T-helper 2 cell treated with Interferon-gamma antibody and Interleukin-4, amounts not matched to agents 100 ng/mL and 5 ng/mL, for 36 hours (primary cell): ENCODE measurements around the gene HK1. TPM values are rescaled to one million over a fixed set of nuclear protein-coding genes. Genes with fewer than 3 reads are reported as not detected.

Experiments
- intact Hi-C: fragments of 100-400 bp; cut with micrococcal nuclease; formaldehyde crosslinking; loops from one replicate; pipeline ENCODE4 v1.15.1; 2023
- total RNA-seq: library from RNA; stranded (reverse); gene quantifications from 2 replicates; pipeline ENCODE4 v1.2.3, GENCODE V29; 2022

Gene HK1
- total RNA-seq, 1 donor from 2014 or later, result 147 TPM

DNA sequence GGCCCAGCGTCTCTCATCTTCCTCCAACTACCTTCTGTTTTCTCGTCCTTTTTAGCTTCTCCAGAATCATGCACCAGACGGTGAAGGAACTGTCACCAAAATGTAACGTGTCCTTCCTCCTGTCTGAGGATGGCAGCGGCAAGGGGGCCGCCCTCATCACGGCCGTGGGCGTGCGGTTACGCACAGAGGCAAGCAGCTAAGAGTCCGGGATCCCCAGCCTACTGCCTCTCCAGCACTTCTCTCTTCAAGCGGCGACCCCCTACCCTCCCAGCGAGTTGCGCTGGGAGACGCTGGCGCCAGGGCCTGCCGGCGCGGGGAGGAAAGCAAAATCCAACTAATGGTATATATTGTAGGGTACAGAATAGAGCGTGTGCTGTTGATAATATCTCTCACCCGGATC lies 122.6 kb downstream of the HK1 start:
- intact Hi-C loops, result loop anchor here (10.0 kb wide), 1 partner anchor 306 kb away; no protein-coding TSS in a partner anchor

DNA sequence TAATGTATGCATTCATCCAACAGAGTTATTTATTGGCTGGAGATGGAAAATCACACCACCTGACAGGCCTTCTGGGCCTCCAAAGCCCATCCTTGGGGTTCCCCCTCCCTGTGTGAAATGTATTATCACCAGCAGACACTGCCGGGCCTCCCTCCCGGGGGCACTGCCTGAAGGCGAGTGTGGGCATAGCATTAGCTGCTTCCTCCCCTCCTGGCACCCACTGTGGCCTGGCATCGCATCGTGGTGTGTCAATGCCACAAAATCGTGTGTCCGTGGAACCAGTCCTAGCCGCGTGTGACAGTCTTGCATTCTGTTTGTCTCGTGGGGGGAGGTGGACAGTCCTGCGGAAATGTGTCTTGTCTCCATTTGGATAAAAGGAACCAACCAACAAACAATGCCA lies 123.1 kb downstream of the HK1 start:
- intact Hi-C loops, result loop anchor here (10.0 kb wide), 1 partner anchor 307 kb away; no protein-coding TSS in a partner anchor

DNA sequence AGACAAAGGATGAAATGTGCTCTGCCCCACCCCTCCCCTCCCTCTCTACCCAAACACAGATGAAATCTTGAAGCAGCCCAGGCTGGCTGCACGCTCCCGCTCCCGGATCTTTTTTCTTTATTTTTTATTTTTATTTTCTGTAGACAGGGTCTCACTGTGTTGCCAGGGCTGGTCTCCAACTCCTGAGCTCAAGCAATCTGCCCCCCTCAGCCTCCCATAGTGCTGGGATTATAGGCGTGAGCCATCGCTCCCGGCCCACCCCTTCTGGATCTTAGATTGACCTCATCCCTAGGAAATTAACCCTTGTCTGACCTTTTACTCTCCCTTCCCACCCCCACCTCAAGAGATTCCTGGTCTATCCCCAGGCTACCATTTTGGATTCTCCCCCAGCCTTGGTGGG lies 124.1 kb downstream of the HK1 start:
- intact Hi-C loops, result loop anchor here (10.0 kb wide), 1 partner anchor 308 kb away; no protein-coding TSS in a partner anchor

DNA sequence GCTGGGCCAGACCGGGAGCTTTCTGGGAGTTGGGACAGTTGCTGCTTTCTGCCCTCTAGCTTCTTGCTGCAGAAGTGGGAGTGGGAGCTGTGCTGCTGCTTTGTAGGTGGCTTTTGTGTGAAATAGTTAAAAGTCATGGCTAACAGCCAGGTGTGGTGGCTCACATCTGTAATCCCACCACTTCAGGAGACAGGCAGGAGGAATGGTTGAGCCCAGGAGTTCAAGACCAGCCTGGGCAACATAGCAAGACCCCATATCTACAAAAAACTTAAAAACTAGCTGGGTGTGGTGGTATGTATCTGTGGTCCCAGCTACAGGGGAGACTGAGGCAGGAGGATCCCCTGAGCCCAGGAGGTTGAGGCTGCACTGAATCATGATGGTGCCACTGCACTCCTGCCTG lies 124.8 kb downstream of the HK1 start:
- intact Hi-C loops, result loop anchor here (10.0 kb wide), 1 partner anchor 308 kb away; no protein-coding TSS in a partner anchor

DNA sequence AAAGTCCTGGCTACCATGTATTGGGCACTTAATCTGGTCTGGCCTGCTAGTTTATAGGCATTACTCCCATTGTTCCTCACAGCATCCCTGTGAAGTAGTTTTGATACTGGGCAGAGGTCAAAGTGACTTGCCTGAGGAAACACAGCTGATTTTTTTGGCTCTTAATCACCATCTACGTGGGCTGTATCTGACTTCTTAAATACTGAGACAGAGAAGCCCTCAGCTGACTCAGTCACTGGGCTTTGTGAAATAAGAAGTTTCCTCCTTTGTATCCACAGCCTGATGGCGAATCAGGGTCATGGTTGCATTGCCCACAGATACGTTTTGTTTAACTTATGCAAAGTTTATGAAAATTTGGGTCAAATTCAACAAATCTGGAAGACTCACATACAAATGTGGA lies 125.2 kb downstream of the HK1 start:
- intact Hi-C loops, result loop anchor here (10.0 kb wide), 1 partner anchor 309 kb away; no protein-coding TSS in a partner anchor

DNA sequence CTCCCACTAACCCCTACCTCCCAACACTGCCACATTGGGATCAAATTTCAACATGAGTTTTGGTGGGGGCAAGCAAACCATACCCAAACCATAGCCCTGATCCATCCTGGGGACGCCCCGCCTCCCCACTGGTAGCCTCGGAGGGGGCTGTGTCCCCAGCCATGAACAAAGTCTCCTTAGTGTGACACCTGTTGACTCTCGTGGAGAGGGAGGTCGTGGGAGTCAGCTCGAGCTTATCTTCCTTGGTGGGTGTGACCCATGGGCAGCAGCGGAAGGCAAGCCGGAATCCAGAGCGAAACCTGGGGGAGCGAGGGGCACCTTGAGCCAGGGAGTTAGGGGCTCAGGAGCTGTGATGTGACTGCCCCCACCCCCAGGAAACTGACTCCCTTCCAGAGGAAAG lies 126.5 kb downstream of the HK1 start:
- intact Hi-C loops, result loop anchor here (5.0 to 10.0 kb wide), 3 partner anchors 233 to 502 kb away; partner anchors contain the start of gene DDX50

DNA sequence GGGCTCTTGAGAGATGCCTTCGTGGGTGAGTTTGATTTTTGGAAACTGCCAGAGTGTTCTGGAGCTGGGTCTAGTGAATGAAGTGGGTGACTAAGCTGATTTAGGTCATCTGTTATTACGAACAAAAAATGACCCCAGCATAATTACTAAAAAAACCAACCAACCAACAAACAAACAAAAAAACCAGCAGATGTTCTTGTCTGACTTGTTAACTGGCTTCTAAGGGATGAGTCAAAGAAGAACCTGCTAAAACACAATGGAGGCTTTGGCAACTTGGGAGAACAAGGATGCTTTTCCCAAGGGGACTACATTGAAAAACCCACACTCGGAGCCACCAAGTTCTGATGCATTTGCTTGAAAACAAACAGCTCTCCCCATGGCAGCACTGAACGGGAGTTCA lies 126.9 kb downstream of the HK1 start:
- intact Hi-C loops, result loop anchor here (5.0 to 10.0 kb wide), 3 partner anchors 232 to 503 kb away; partner anchors contain the start of gene DDX50

DNA sequence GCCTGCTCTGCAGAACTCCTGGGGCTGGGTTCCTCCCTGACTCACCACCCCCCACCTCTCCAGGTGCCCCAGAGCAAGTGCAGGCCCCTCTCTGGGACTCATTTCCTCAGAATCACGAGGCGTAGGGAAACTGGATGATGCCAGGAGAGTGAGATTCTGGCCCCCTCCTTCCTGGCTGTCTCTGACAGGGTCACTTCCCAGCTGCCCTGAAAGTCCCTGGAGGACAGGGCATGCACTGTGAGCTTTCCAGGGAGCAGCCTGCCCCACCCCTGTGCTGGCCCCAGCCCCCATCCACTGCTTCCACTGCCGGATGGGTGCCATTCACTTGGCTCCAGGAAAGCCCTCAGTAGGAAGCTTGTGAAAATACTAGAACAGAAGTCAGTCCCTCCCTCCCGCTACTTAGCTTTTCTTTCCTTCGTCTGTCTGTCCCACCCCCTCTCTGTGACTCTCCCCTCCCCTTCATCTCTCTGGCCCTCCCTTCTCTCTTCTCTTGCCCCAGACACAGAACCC lies 128.1 kb downstream of the HK1 start:
- intact Hi-C loops, result loop anchor here (5.0 to 10.0 kb wide), 3 partner anchors 231 to 504 kb away; partner anchors contain the start of gene DDX50

DNA sequence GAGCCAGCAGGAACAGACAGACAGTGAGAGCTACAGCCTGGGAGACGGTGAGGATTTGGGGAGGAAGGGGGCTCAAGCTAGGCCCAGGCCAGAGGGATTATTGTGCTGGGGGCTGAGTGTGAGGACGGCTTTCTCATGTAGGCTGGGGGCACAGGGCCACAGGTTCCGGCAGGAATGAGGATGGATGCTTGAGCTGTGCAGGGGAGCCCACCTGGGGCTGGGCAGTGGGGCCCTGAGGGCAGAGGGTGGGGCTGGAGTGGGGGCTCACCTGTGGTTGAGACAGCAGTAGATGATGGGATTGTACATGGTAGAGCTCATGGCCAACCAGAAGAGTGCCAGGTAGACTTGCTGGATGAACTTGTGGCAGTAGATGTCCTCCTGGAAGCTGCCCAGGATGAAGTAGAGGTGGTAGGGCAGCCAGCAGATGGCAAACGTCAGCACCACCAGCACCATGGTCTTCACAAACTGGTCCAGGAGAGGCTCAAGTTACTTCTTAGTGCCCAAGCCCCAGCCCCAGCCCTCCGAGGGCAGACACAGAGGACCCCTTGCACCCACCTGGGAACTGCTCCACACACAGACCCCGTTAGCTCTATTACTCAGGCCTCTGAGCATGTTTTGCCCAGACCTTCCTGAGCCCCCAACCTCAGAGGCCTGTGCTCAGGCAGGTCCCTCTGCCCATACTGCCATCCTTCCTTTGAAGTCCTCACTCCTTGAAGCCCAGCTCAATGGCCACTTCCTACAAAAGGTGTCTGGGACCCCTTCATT lies 128.7 kb downstream of the HK1 start:
- intact Hi-C loops, result loop anchor here (5.0 to 10.0 kb wide), 3 partner anchors 230 to 505 kb away; partner anchors contain the start of gene DDX50

DNA sequence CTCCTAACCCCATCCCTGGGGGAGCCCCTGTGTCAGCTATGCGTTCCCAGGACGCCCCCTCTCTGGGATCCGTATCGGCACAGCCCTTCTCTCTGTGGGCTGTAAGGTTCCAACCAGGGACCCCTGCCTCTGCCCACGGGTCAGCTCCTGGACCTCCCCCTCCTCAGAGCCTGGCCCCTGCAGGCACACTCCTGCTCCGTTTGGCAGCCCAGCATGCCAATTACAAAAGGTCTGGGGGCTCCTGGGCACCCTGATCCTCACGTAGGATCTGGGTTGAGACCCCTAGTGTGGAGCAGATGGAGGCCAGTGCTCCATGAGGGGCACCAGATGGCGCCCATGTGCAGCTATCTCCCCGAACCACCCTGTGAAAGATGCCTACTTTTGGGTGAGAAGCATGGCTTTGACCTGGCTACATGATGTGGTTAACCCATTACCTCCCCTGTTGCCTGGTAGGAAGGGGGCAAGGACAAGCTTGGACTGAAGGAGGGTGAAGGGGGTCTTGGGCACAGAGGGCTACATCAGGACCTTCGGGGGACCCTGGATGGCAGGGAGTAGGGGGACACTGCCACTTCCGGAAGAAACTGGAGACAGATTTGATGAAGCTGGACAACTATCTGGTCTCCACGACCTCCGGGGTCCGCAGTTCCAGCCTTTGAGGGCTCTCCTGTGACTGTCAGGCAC lies 129.5 kb downstream of the HK1 start:
- intact Hi-C loops, result loop anchor here (1.0 to 10.0 kb wide), 8 partner anchors 100 to 505 kb away; partner anchors contain the start of genes DDX21, DDX50, SUPV3L1 and VPS26A

DNA sequence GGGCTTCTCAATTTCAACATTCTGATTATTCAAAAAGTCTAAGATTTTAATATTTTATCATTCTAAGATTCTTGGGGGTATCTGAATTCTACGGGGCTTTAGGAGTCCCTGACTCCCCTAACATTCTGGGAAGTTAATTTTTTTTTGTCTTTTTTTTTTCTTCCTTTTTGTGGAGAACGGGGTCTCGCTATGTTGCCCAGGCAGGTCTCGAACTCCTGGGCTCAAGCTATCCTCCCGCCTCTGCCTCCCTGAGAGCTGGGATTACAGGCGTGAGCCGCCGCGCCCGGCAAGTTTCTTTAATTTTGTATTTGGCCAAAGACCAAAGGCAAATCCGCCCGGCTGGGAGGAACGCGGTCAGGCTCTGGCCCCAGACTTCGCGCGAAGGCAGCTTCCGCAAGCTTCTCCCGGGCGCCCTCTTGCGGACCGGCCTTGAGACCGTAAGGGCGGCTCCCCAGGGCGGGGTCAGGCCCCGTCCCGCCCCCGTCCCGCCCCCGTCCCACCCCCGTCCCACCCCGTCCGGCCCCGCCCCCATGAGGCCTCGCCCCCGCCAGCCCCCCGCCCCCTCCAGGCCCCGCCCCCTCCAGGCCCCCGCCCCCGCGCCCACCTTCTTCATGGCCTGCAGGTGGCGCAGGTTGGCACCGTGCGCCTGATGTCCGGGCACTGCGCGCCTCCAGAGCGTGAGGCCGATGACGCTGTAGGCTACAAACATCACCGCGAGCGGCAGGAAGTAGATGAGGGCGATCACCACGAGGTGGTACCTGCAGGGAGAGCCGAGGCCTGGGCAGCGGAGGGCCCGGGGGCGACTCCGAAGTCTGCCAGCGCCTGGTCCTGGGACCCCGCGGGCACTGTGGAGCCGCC lies 130.3 kb downstream of the HK1 start:
- intact Hi-C loops, result loop anchor here (1.0 to 10.0 kb wide), 9 partner anchors 90 to 506 kb away; partner anchors contain the start of genes DDX21, DDX50, SUPV3L1 and VPS26A

DNA sequence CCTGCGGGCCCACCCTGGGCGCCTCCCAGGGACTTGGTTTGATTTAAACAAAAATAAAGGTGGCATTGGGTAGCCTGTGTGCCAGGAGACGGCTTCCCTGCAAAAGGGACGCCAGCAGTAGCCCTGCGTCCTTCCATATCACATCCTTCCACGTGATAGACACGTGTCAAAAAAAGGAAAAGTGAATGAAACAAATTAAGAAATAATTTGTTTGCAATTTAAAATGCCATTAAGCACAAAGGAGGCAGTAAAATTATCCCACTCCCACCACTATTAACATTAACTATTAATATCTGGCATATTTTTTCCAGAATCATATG lies 130.8 kb downstream of the HK1 start:
- intact Hi-C loops, result loop anchor here (1.0 to 10.0 kb wide), 6 partner anchors 91 to 507 kb away; partner anchors contain the start of genes DDX21, DDX50 and VPS26A

DNA sequence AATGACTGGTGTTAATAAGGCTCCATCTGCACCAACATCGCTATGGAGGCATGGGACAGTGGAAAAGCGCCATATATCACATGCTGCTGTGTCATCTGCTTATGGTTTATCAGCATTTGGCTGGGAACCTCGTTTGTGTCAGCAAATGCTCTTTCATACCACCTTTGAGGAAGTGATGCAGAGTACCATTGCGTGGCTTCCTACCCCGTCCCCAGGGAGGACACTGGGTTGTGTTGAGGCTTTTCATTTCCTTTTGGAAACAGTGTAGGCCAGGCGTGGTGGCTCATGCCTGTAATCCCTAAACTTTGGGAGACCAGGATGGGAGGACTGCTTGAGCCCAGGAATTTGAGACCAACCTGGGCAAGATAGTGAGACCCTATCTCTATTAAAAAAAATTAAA lies 131.7 kb downstream of the HK1 start:
- intact Hi-C loops, result loop anchor here (1.0 to 10.0 kb wide), 6 partner anchors 92 to 508 kb away; partner anchors contain the start of genes DDX21, DDX50 and VPS26A

DNA sequence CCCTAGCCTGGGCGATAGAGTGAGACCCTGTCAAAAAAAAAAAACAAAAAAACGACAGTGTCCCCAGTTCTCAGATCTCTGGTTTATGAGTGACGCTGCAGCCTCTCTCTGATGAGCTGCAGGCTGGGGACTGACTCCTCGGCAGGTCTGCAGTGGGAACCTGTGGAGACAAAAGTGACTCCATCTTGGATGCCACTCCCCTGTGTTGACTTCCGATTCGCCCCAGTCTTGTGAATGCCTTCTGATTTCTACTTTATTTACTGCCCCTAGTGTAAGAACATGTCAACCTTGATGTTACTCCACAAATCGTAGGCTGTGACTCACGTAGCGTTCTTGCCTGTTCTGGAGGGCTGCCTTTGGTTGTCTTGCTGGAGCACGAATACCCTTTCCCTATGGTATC lies 132.2 kb downstream of the HK1 start:
- intact Hi-C loops, result no loop called here

DNA sequence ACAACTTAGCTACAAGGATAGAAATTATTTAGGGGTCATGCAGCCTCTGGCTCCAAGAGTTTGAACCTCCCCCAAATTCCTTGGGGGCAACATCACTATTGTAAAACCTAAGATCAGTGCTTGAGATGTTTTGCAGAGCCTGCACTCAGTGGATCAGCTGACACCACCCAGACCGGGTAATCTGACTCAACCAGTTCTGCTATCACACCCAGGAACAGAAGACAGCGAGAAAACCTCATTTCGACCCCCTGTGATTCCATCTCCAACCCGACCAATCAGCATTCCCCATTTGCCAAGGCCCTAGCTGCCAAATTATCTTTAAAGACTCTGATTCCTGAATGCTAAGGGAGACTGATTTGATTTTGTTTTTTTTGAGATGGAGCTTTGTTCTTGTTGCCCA lies 133.2 kb downstream of the HK1 start:
- intact Hi-C loops, result no loop called here

DNA sequence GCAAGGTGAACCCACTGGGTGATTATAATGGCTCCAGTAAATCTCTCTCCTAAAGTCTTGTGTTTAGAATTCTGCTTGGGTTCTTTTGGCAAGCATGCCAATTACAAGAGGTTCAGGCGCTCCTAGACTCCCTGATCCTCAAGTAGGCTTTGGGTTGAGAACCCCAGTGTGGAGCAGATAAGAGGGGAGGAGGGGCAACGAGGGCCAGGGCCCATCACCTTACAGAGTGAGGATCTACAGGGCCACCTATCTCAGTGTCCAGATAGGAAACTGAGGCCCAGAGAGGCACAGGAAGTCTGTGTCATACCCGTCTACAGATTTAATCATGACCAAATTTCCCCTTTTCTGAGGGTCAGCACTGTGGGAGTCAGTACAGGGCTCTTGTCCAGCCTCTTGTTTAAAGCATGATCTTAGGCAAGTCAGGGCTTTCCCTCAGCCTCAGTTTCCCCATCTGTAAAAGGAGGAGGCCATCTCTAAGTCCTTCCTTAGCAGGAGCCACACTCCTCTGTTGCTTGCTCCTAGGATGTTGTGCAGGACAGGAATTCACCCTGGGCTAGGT lies 134.0 kb downstream of the HK1 start:
- intact Hi-C loops, result no loop called here

DNA sequence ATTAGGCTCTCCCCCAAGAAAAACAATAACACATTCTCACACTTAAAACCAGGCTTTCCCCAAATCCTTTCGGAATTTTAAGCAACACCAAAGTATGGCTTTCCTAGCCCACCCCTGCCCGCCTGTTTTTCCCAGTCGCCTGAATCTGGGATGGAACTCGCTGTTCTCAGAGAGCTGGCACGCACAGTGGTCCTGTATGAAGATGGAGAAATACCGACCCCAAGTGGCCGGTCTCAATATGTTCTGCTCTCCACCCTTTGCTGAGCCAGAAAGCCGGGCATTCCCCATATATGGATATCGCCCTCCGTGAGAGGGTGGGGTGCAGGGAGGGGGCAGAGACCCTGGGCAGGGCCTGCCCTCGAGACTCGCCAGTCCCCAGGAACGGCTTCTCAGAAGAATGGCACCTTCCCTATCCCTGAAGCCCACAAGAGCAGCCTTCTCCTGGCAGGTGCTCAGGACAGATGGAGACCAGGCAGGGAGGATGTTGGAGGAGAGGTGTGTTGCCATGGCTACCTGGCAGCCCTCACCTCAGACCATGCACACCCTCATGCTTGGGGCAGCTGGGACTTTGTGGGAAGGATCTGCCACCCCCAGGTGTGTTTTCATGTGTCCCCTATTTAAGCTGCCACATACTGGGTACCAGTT lies 135.0 kb downstream of the HK1 start:
- intact Hi-C loops, result no loop called here

DNA sequence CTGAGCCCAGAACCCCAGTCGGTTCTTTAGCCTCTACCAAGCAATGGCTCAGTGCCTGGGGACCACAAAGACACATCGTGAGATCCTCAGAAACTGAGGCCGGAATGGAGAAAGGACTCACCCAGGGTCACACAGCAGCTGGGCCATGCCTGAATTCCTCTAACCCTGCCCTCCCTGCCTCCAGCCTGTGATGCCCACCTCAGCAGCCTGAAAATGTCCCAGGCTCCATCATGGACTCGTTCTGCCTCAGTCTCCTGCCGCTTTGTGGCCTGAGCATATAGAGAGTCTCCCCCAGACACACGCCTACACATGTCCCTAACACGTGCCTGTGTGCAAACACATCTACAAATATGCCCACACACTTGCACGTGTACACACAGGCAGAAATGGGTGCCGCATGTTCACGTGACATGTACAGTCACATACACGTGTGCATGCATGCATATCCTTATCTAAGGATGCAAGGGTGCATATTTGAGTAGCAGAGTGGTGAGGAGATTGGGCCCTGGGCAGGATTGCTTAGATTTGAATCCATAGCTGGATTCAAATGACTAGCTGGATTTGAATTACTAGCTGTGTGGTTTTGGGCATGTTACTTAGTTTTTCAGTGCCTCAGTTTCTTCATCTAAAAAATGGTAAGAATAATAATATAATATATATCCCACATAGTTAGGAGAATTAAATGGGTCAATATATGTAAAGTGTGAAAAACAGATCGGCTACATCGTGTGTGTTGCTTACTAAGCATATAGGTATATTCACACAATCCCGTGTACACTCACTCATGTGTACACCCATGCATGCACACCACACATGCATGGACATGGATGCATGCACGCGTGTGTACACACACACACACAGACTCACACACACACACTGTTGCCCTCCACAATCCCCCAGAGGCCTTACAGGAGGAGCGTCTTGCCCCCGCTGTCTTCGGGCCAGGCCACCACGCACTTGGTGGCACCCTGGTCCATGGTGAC lies 136.0 kb downstream of the HK1 start:
- intact Hi-C loops, result no loop called here

DNA sequence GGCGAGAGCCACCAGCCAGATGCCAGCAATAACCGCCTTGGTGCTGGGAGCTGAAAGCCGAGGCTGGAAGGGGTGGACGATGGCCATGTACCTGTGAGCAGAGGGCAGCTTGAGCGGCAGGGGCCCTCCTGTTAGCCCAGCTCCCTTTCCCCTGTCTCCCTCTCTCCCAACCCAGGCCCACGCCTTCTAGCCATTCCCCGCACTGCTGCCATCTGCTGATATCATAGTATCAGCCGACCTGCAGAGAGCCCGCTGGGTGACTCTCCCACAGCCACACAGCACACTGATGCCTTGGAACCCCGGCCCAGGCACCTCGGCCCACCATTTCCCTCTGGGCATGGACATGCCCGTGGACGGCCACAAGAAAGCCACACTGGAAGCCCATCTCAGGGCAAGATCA lies 136.8 kb downstream of the HK1 start:
- intact Hi-C loops, result no loop called here
